Stimulated activated CD4-positive, alpha-beta T cell treated with anti-CD3 and anti-CD28 coated beads, Interleukin-4, amount 100 ng/mL, for 4 hours (primary cell): ENCODE measurements around the gene STAB1.

ENCODE experiments used
- DNase-seq, 2 experiments: peaks; one replicate each; pipeline ENCODE4 v3.0.0-alpha.2; 2020

The STAB1 gene

DNA sequence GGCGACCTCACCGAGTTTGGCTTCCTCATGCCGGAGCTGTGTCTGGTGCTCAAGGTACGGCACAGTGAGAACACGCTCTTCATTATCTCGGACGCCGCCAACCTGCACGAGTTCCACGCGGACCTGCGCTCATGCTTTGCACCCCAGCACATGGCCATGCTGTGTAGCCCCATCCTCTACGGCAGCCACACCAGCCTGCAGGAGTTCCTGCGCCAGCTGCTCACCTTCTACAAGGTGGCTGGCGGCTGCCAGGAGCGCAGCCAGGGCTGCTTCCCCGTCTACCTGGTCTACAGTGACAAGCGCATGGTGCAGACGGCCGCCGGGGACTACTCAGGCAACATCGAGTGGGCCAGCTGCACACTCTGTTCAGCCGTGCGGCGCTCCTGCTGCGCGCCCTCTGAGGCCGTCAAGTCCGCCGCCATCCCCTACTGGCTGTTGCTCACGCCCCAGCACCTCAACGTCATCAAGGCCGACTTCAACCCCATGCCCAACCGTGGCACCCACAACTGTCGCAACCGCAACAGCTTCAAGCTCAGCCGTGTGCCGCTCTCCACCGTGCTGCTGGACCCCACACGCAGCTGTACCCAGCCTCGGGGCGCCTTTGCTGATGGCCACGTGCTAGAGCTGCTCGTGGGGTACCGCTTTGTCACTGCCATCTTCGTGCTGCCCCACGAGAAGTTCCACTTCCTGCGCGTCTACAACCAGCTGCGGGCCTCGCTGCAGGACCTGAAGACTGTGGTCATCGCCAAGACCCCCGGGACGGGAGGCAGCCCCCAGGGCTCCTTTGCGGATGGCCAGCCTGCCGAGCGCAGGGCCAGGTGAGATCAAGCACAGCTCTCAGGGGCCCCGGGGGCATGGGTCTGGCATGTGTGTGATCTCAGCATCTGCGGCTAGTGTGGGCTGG, 7.1 kb upstream of the STAB1 start:
- no peak for DNase-seq

DNA sequence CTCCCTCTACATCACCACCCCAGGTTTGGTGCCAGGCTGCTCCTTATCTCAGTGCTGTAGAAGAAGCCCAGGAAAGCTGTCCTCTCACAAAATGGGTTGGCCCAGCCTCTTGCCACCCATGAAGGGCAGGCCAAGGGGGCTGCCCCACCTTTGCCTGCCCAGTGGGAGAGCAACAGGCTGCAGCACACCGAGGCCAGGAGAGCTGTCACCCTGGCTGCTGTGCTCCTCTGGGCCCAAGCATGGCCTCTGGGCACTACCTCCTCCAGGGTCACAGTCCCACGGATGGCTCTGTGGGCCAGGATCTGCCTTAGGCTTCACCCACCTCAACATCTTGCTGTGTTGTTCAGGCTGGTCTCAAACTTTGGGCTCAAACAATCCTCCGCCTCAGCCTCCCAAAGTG, 6.4 kb upstream of the STAB1 start:
- DNase-seq, result no peak

DNA sequence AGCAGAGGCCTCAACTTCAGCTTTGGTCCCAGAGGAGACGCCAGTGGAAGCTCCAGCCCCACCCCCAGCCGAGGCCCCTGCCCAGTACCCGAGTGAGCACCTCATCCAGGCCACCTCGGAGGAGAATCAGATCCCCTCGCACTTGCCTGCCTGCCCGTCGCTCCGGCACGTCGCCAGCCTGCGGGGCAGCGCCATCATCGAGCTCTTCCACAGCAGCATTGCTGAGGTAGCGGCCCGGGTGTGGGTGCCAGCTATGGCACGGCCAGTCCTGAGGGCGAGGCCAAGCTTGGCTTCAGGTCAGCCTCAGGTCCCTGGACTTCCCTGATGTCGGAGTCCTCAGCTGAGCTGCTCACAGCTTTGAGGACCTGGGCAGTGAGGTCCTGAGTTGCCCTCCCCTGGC, 5.7 kb upstream of the STAB1 start:
- no peak for DNase-seq

DNA sequence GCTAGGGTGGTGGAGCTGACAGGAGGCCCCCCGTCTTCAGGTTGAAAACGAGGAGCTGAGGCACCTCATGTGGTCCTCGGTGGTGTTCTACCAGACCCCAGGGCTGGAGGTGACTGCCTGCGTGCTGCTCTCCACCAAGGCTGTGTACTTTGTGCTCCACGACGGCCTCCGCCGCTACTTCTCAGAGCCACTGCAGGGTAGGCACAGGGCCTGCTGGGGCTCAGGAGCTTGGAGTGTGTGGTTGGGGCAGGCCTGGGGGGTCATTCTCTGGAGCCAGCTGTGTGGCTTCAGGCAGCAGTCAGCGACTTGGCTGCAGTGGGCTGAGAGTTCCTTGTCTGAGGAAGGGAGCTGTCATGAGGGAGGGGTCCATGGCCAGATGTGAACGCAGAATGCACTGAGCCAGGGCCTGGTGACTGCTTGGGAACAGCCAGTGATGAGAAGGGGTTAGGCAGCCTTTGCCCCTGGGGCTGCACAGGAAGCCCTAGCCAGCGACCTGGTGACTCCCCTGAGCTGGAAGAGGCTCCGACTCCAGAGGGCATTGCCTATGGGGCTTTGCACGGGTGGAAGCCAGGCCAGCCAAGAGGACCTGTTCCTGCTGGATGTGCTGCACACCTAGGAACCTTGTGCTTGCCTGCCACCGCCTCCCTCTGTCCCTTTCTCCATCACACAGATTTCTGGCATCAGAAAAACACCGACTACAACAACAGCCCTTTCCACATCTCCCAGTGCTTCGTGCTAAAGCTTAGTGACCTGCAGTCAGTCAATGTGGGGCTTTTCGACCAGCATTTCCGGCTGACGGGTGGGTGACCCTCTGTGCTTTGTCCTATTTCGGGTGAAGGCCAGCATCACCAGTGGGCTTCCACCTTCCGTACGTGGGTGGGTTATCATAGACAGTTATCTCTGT, 4.9 kb upstream of the STAB1 start:
- no peak for DNase-seq

DNA sequence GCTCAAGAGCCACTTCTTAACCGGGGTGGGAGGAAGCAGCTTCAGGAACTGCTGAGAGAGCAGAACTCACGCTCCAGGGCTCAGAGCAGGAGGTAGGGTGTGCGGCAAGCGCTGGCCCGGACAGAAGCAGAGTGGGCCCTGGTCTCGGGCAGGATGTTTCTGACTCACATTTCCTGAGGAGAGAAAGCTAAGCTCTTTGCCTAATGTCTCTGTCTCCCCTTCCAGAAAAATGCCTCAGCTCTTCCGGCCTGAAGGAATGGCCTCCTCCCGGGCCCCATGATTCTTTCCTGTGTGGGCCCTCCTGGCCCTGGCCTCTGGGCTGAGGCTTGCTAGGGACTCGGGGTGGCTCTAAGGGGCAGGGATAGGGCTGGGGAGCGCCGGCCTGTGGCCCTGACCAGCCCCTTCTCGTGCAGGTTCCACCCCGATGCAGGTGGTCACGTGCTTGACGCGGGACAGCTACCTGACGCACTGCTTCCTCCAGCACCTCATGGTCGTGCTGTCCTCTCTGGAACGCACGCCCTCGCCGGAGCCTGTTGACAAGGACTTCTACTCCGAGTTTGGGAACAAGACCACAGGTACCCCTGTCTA, 4.1 kb upstream of the STAB1 start:
- DNase-seq, result no peak

DNA sequence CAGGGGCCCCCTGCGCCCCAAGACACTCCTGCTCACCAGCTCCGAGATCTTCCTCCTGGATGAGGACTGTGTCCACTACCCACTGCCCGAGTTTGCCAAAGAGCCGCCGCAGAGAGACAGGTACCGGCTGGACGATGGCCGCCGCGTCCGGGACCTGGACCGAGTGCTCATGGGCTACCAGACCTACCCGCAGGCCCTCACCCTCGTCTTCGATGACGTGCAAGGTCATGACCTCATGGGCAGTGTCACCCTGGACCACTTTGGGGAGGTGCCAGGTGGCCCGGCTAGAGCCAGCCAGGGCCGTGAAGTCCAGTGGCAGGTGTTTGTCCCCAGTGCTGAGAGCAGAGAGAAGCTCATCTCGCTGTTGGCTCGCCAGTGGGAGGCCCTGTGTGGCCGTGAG, 3.1 kb upstream of the STAB1 start:
- DNase-seq, result no peak

DNA sequence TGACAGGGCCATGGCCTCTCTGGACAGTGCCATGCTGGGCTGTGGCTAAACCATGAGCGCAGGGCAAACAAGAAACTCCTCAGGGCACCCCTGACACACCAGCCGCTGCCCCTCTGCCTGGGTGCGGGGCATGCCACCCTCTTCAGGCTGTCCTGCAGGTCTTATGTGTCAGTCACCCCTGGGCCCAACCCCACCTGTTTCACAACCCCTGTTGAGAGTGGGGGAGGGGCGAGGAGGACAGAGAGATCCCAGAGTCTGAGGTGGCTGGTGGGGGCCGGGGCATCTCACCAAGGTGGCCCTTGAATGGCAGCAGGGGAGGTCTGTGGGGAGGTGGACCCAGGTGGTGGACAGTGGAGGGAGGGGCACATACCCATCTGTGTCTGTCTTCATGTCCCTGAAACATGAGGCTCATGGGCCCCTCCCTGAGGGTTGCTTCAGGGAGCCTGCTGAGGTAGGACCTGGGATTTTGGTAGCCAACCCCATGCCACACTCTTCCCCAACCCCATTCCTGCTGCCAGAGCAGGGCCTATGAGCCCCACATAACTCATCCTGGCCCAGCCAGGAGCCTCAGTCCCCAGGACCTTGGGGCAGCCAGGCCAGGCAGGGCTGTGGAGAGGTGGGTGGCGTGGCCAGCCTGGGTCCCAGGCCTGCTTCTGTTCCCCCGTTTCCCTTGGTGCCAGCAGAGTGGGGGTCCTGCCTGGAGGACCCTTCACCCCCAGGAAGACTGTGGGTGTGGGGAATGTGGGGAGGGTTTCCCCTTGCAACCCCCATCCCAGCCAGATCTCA, 1.7 kb upstream of the STAB1 start:
- no peak for DNase-seq

DNA sequence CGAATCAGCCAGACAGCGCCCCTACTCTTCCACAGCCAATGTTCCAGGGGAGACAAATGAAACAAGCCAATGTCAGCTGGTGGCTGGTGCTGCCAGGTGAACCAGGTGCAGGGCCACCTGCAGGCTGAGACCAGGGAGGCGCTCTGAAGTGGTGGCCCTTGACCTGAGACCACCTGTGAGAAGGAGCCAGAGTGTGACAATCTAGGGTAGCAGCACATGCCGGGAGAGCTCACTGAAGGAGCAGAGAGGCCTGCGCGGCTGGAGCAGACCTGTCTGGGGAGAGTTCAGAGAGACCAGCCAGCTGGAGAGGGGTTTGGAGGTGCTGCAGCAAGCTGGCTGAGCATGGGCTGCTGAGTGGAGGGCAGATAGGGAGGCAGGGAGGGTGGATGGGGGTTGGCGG, 693 bp upstream of the STAB1 start:
- DNase-seq, result no peak

DNA sequence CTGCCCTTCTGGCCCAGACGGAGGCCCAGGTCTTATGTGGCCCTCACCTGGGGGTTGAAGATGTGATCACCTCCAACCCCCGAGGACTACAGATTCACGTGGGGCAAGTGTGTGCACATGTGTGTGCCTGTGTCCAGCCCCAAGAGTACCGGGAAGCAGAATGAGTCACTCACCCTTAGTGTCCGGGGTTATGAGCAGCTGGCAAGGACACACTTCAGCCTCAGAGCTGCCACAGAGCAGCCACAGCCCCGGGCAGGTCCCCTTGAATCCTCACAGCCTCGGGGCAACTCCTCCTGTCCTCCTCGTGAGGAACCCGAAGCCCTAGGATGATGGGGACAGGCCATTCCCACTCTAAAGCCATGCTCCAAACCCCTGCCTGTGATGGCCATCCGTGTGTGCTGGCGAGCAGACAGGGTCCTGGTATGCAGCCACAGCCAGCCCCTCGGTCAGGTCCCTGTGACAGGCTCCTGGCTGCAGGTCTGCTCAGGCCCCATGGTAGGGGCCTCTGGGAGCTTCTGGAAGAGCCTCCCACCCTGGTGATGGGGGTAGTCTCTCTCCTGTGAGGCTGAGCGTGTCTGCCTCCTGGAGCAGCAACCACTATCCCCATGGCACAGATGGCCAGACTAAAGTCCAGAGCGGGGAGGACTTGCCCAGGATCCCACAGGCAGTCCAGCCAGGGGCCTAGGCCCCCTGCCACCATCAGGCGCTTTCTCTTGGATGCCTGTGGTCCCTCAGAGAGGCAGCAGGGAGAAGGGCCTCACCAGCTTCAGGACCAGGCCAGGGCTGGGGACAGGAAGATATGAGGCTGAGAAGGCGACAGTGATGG, 852 bp downstream of the STAB1 start:
- no peak for DNase-seq

DNA sequence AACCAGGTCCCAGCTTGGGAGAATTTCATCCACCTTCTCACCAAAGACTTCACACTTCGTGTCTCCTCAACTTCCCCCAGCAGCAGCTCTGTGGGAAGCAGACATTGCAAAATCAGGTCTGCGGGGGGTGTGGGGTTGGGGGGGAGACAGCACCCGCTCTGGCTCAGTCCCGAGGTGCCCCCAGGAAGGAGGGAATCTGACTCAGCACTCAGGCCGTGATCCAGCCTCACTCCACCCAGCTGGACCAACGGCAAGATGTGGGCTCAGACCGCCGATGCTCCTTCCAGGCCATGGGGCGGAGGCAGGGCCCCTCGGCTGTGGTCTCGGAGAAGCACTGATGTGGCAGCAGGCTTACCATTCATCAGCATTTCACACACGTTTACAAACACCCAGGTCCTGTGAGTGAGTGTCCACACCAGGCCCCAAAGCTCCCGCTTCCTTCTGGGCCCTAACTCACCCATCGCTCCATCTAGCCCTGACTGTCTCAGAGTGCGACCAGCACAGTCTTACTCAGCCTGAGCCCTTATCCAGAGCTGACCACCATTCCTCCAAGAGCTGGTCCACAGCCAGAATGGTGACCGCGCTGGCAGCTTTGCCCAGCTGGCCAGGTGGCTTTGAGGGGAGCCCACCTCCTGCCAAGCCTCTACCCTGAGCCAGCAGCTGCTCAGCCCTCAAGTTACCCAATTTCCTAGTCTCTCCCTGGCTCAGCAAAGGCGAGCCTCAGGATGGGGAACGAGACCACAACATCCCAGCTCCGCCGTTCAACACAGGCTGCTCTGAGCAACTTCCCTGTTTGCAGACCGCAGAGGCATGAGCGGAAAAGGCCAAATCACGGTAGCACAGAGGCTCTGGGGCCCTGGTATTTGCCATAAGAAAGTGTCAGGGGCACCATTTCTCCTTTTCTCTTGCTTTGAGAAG, 3.3 kb downstream of the STAB1 start:
- DNase-seq, result no peak

DNA sequence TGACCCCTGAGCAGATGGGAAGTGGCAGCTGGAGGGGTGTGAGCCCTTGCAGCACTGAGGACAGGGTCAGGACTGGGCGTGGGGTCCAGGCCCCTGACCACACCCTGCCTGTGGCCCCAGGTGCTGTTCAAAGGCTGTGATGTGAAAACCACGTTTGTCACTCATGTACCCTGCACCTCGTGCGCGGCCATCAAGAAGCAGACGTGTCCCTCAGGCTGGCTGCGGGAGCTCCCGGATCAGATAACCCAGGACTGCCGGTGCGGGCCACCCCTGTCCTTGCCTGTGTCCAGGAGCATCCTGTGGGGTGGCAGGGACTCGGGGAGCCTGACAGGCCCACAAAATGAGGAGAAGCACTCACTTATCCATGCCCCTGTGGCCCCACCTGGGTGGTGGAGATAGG, 5.9 kb downstream of the STAB1 start:
- DNase-seq, result no peak

DNA sequence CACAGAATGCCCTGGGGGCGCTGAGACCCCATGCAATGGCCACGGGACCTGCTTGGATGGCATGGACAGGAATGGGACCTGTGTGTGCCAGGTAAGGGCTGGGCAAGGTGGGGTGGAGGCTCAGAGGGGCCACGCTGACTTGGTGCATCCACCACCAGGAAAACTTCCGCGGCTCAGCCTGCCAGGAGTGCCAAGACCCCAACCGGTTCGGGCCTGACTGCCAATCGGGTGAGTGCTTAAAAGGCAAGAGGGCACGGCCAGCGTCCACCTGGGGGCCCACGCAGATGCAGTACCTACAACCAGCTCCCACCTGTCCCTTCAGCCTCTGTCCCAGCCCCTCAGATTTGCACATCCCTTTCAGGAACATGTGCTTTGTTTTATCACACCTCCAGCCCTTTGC, 6.9 kb downstream of the STAB1 start:
- DNase-seq, result no peak

DNA sequence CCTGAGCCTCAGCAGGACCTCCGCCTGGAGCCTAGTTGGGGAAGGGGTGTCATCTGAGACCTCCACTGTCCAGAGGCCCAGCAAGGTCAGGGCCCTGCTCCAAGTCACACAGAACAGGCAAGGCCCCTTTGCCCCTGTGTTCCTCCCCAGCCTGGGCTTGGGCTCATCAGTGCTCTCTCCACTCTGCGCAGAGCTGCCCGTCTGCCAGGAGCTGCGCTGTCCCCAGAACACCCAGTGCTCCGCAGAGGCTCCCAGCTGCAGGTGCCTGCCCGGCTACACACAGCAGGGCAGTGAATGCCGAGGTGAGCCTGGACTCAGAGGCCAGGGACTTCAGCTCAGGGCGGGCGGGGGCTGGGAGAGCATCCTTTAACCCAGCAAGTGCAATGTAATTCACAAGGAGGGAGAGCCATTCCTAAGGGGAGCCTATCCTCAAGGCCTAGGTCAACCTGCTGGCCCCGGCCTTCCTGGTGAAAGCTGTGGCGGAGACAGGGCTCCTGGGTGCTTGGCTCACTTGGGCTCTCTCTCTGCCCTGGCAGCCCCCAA, 7.7 kb downstream of the STAB1 start:
- DNase-seq, result no peak

DNA sequence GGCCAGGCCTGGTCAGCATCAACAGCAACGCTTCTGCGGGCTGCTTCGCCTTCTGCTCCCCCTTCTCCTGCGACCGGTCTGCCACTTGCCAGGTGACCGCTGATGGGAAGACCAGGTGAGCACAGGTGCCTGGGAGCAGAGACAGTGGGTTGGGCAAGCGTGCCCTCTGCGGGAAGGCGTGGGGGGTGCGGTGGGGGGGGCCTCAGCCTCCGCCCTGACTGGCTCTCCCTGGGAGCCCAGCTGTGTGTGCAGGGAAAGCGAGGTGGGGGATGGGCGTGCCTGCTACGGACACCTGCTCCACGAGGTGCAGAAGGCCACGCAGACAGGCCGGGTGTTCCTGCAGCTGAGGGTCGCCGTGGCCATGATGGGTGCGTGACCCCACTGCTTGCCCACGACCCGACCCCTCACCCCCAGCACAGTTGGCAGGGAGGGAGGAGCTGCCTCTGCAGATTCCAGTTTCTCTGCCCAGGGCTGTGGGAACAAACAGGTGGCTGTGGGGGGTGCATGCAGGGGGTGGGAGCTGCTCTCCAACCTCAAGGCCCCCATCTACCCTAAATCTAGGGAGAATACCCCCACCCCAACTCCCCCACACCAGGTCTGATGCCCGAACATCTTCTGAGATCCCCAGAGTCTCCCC, 8.8 kb downstream of the STAB1 start:
- DNase-seq, result no peak

DNA sequence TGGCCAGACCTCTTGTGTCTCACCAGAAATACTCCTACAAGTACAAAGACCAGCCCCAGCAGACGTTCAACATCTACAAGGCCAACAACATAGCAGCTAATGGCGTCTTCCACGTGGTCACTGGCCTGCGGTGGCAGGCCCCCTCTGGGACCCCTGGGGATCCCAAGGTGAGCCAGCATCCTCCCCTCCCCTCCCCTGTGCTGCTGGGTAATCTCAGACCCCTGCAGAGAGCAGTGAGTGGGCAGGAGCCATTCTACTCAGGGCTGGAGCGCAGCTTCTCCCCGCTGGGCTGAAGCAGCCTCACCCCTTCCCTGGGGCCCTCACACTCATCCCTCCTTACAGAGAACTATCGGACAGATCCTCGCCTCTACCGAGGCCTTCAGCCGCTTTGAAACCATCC, 9.8 kb downstream of the STAB1 start:
- no peak for DNase-seq

DNA sequence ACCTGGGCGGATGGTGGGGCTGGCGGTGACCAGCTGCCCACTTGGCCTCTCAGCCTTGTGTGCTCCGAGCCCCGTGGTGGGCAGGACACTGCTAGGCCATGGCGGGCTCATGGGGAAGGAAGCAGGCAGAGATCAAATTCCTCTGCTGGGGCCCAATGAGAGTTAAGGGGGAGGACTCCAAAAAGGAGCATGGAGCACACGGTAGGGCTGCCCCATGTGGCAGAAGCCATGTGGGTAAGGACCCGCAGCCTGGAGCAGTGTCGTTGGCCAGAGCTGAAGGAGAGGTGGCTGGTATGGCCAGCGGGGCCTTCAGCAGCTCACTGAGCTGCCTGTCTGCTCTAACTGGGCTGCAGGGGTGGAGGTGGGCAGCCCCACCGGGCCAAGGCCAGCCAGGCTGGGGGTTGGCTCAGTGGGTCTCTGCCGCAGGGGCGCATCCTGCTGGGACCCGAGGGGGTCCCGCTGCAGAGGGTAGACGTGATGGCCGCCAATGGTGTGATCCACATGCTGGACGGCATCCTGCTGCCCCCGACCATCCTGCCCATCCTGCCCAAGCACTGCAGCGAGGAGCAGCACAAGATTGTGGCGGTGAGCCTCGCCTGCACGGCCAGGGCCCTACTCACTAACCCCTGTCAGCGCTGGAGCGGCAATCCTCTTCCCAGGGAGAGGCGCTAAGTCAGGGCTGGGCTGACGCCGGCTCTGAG, 11.3 kb downstream of the STAB1 start:
- no peak for DNase-seq

DNA sequence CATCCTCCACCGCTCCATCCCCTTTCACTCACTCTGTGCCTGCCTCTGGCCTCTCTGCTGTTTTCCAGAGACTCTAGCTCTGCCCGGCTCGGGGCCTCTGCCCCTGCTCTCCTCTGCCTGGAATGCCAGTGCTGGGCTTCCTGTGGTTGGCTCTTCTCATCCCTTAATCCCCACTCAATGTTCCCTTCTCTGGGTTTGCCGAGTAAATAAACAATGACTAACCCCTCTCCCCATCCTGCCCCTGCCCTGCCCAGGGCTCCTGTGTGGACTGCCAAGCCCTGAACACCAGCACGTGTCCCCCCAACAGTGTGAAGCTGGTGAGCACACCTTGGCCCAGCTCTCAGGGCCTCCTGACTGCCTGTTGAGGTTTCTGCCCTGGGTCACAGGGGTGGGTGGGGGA, 12.2 kb downstream of the STAB1 start:
- DNase-seq, result no peak

DNA sequence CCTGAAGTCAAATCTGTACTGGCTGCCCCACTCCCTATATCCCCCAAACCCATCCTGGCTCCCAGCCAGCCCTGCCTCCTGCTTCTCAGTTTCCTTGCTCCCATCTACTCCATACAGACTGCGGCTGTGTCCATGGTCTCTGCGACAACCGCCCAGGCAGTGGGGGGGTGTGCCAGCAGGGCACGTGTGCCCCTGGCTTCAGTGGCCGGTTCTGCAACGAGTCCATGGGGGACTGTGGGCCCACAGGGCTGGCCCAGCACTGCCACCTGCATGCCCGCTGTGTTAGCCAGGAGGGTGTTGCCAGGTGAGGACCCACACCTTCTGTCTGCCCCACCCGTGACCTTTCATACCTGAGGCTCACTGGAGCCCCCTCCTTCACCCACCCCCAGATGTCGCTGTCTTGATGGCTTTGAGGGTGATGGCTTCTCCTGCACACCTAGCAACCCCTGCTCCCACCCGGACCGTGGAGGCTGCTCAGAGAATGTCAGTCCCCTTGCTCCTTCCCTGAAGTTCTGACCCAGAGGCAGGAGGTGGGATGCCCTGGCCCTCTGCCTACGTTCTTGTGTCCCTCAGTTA, 14.7 kb downstream of the STAB1 start:
- DNase-seq, result no peak

DNA sequence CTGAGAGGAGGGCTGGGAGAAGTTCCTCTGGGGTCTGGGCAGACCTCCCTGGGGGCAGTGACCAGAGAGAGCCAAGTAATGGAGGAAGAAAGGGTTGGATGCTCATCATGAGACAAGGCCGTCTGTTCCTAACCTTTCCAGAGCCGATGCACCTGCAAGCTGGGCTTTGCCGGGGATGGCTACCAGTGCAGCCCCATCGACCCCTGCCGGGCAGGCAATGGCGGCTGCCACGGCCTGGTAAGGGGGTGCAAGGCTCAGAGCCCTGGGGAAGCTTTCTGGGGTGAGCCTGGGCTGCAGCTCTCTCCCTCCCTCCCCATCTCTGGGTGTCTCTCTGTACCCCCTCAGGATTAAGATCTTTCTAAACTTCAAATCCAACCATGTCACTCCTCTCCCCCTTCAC, 16.4 kb downstream of the STAB1 start:
- no peak for DNase-seq
